ENCODE measurements around the gene PRAF2.
A peak's percentile ranks its signal among the peaks of the same experiment; 100 is the strongest.

PRAF2 gene

GRCh38 chrX:49116076-49116475 lies 42.3 kb upstream of the PRAF2 start:
- in situ Hi-C loops (cut with HindIII; ENCODE audit: low pct_ligation_motif_present, low sequenced_read_pairs) = no loop called here
- Histone ChIP-seq H3K27ac (no peak overlapping the region), H3K4me3 (ENCODE audit: low read depth, low read length) (no peak overlapping the region), H3K36me3 (replicated peaks) (no peaks in the 10 kb centered on the region), H3K27me3 (replicated peaks) (no peaks in the 10 kb centered on the region)
- TF ChIP-seq CTCF (IDR thresholded peaks at IDR 0.05; ENCODE audit: low read depth, low read length, missing control alignments) = no peak
- DNase-seq = no peak

GRCh38 chrX:49111791-49112190 lies 38.0 kb upstream of the PRAF2 start:
- H3K36me3 ChIP-seq (replicated peaks) = no peaks in the 10 kb centered on the region
- no peak for TF ChIP-seq CTCF (IDR thresholded peaks at IDR 0.05; ENCODE audit: low read depth, low read length, missing control alignments)
- DNase-seq = no peak
- H3K27me3 ChIP-seq (replicated peaks) = no peaks in the 10 kb centered on the region
- H3K4me3 ChIP-seq (ENCODE audit: low read depth, low read length) = no peak overlapping the region
- H3K27ac ChIP-seq = no peak overlapping the region
- in situ Hi-C loops (cut with HindIII; ENCODE audit: low pct_ligation_motif_present, low sequenced_read_pairs) = no loop called here

- TF ChIP-seq CTCF (IDR thresholded peaks at IDR 0.05; ENCODE audit: low read depth, low read length, missing control alignments) = no peak
- H3K36me3 ChIP-seq (replicated peaks) = no peaks in the 10 kb centered on the region
- in situ Hi-C loops (cut with HindIII; ENCODE audit: low pct_ligation_motif_present, low sequenced_read_pairs) = no loop called here
- H3K27ac ChIP-seq = no peak overlapping the region
- DNase-seq = no peak
- H3K4me3 ChIP-seq (ENCODE audit: low read depth, low read length) = no peak overlapping the region
- no peaks in the 10 kb centered on the region for H3K27me3 ChIP-seq (replicated peaks)
Measured at GRCh38 chrX:49110417-49110816, 36.6 kb upstream of the PRAF2 start.

- Histone ChIP-seq H3K27me3 (replicated peaks) (no peaks in the 10 kb centered on the region), H3K36me3 (replicated peaks) (no peaks in the 10 kb centered on the region), H3K27ac (no peak overlapping the region), H3K4me3 (ENCODE audit: low read depth, low read length) (no peak overlapping the region)
- no peak for DNase-seq
- in situ Hi-C loops (cut with HindIII; ENCODE audit: low pct_ligation_motif_present, low sequenced_read_pairs) = no loop called here
- TF ChIP-seq CTCF (IDR thresholded peaks at IDR 0.05; ENCODE audit: low read depth, low read length, missing control alignments) = no peak
Measured at GRCh38 chrX:49108641-49109040, 34.8 kb upstream of the PRAF2 start.

- peak; percentile 25 for DNase-seq
- Histone ChIP-seq H3K4me3 (ENCODE audit: low read depth, low read length) (no peak overlapping the region), H3K36me3 (replicated peaks) (no peaks in the 10 kb centered on the region), H3K27me3 (replicated peaks) (no peaks in the 10 kb centered on the region), H3K27ac (no peak overlapping the region)
- peak; percentile 66 for TF ChIP-seq CTCF (IDR thresholded peaks at IDR 0.05; ENCODE audit: low read depth, low read length, missing control alignments)
- in situ Hi-C loops (cut with HindIII; ENCODE audit: low pct_ligation_motif_present, low sequenced_read_pairs) = no loop called here
Measured at GRCh38 chrX:49106930-49107329, 33.1 kb upstream of the PRAF2 start.

GRCh38 chrX:49106296-49106695 lies 32.5 kb upstream of the PRAF2 start:
- H3K36me3 ChIP-seq (replicated peaks) = no peaks in the 10 kb centered on the region
- no peak for DNase-seq
- H3K4me3 ChIP-seq (ENCODE audit: low read depth, low read length) = no peak overlapping the region
- no peak overlapping the region for H3K27ac ChIP-seq
- in situ Hi-C loops (cut with HindIII; ENCODE audit: low pct_ligation_motif_present, low sequenced_read_pairs) = no loop called here
- no peak for TF ChIP-seq CTCF (IDR thresholded peaks at IDR 0.05; ENCODE audit: low read depth, low read length, missing control alignments)
- no peaks in the 10 kb centered on the region for H3K27me3 ChIP-seq (replicated peaks)

Data from brain microvascular endothelial cell (primary cell).